GM13976 (cell line): ENCODE measurements around the gene GLG1.

ENCODE experiments used
- DNase-seq: peaks from one replicate; pipeline ENCODE4 v3.0.0; 2012; ENCODE audit warnings: low spot score
- in situ Hi-C: fragments of 300-500 bp; cut with MboI; formaldehyde crosslinking; loops from one replicate; pipeline ENCODE4 v1.12.0; 2022; ENCODE audit warnings: low sequenced_read_pairs, mixed read lengths, inconsistent platforms; ENCODE audit not compliant: unreplicated experiment
- TF ChIP-seq, protein P1 (sequence below): IDR thresholded peaks from 2 replicates; pipeline ENCODE4 v1.5.1; 2012; ENCODE audit warnings: borderline replicate concordance, mild to moderate bottlenecking; ENCODE audit not compliant: insufficient read depth; ENCODE audit errors: extremely low read depth, missing control alignments, control extremely low read depth

The GLG1 gene

DNA sequence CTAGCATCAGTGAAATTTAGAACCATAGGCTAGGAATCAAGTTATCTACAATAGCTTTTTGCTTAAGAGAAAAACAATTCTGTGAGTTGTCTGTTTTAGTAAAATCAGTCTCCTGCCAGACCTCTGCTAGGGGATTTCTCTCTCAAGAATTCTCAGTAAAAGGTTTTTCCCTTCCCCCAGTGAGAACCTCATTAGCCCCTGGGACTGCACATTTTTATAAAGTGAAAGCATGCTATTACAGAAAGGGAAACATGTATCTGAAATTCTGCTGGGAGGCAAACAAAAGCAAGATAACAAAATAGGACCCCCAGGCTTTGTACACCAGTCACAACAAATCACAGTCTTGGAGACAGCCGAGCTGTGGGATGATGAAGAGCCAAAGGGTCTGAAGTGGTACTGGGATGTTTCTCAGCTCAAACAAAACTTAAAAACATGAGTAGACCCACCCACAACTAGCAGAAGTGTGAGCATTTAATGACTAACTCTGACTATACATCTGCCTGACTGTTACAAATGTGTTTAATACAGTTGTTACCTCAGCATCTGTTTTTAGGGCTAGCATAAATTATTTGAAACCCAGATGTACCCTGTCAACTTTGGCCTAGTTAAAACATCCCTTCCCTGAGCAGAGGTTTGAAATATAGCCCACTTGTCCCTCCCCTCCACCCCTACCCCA is 20.0 kb upstream of the GLG1 start:
- in situ Hi-C loops: no loop called here
- peak; percentile 46 for DNase-seq
- TF ChIP-seq, protein P1, sequence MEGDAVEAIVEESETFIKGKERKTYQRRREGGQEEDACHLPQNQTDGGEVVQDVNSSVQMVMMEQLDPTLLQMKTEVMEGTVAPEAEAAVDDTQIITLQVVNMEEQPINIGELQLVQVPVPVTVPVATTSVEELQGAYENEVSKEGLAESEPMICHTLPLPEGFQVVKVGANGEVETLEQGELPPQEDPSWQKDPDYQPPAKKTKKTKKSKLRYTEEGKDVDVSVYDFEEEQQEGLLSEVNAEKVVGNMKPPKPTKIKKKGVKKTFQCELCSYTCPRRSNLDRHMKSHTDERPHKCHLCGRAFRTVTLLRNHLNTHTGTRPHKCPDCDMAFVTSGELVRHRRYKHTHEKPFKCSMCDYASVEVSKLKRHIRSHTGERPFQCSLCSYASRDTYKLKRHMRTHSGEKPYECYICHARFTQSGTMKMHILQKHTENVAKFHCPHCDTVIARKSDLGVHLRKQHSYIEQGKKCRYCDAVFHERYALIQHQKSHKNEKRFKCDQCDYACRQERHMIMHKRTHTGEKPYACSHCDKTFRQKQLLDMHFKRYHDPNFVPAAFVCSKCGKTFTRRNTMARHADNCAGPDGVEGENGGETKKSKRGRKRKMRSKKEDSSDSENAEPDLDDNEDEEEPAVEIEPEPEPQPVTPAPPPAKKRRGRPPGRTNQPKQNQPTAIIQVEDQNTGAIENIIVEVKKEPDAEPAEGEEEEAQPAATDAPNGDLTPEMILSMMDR: no peak

DNA sequence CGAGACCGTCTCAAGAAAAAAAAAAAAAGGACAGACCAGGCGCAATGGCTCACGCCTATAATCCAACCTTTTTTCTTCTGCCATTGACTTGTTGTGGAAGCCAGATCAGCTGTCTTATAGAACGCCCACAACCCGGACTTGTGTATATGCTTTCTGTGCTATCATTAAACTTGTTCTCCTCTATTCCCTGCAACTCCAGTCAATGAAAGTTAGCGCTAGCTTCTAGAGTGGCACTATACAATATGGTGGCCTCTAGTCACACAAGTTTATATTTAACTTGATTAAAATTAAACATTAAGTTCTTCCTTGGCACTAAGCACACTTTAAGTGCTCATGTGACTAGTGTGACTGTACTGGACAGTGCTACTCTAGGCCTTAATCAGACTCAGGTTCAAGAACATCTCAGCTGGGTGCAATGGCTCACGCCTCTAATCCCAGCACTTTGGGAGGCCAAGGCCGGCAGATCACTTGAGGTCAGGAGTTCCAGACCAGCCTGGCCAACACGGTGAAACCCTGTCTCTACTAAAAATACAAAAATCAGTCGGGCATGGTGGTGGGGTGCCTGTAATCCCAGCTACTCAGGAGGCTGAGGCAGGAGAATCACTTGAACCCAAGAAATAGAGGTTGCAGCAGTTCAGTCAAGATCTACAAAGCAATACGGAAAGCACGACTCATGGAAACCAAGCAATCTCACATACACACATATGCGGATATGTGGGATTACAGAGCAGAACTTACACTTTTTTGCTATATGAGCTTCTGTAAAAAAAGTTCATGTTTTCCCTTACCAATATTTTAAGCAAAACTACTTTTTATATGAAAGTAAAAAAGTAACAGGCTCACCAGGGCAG is 18.8 kb upstream of the GLG1 start:
- in situ Hi-C loops: no loop called here
- DNase-seq: no peak

DNA sequence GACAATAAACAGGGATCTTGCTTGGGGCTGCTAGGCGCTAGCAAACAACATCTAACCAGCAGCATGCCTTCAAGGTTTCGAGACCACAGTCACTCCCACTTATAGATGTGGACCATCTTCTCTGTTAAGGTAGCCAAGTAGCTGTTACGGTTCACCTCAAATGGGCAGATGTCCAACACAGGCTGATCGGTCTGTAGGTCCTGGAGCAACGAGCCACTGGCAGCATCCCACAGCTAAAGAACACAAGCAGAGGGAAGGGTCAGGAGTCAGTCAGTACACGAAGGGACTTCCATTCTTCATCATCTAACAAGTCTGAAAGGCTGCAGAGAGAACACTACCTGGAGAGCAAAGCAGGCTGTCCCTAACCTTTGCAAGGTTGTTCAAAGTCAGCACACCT is 16.9 kb upstream of the GLG1 start:
- in situ Hi-C loops: loop anchor here (25.0 kb wide), 1 partner anchor 162 kb away; no protein-coding TSS in a partner anchor
- no peak for DNase-seq
- TF ChIP-seq, protein P1: no peak

More for the DNA sequence above, 18.8 kb upstream of the GLG1 start:
- TF ChIP-seq, protein P1: no peak

GRCh38 chr16:74623214-74623838 is 16.4 kb upstream of the GLG1 start:
- in situ Hi-C loops: loop anchor here (25.0 kb wide), 1 partner anchor 161 kb away; no protein-coding TSS in a partner anchor
- DNase-seq: peak; percentile 47
- TF ChIP-seq, protein P1: no peak

DNA sequence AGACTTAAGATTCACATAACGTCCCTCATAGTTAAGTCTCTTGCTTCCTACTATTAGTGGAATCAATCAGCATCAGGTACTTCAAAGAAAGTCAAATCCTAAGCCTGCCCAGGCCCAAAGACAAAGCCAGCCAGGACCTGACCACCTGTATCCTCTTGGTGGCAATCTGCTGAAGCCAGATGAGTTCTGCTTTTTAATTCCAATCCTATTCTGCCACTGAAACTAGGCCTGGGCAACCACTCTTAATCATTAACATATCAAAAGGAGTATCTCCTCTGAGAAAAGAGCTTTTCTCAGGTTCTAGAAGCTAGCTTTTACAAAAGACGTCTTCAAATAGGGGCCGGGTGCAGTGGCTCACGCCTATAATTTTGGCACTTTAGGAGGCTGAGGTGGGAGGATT is 15.1 kb upstream of the GLG1 start:
- TF ChIP-seq, protein P1: no peak
- in situ Hi-C loops: loop anchor here (25.0 kb wide), 1 partner anchor 160 kb away; no protein-coding TSS in a partner anchor
- DNase-seq: no peak

- TF ChIP-seq, protein P1: no peak
- no peak for DNase-seq
- in situ Hi-C loops: loop anchor here (25.0 kb wide), 1 partner anchor 155 kb away; no protein-coding TSS in a partner anchor
These were observed 10.4 kb upstream of the GLG1 start for GRCh38 chr16:74617206-74617788.
